ENCODE results near the gene SREBF1. TPM values are rescaled to one million over a fixed set of nuclear protein-coding genes. Genes with fewer than 3 reads are reported as not detected.

Gene SREBF1
- polyA plus RNA-seq, 1 experiment: 13.6 TPM

GRCh38 chr17:17874478-17874877 is 37.7 kb upstream of the SREBF1 start:
- ChIA-PET POLR2A (no interaction called here), CTCF (interaction anchor here (0.6 to 1.3 kb wide), 2 partner anchors 14 to 233 kb away, joined by 3 to 6 read pairs; no protein-coding TSS in a partner anchor)
- peak; percentile 44 for DNase-seq (ENCODE audit: low read depth, low spot score)
- TF ChIP-seq, protein P1, sequence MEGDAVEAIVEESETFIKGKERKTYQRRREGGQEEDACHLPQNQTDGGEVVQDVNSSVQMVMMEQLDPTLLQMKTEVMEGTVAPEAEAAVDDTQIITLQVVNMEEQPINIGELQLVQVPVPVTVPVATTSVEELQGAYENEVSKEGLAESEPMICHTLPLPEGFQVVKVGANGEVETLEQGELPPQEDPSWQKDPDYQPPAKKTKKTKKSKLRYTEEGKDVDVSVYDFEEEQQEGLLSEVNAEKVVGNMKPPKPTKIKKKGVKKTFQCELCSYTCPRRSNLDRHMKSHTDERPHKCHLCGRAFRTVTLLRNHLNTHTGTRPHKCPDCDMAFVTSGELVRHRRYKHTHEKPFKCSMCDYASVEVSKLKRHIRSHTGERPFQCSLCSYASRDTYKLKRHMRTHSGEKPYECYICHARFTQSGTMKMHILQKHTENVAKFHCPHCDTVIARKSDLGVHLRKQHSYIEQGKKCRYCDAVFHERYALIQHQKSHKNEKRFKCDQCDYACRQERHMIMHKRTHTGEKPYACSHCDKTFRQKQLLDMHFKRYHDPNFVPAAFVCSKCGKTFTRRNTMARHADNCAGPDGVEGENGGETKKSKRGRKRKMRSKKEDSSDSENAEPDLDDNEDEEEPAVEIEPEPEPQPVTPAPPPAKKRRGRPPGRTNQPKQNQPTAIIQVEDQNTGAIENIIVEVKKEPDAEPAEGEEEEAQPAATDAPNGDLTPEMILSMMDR (IDR thresholded peaks at IDR 0.05; ENCODE audit: low read depth, low read length): no peak
- Histone ChIP-seq H3K4me3 (ENCODE audit: low read depth, low read length) (no peak overlapping the region), H3K9me3 (ENCODE audit: control insufficient read depth, insufficient read depth, low read length) (0 out of 2 replicates have a peak, but pooled peaks cover 4% of the 10 kb centered on the region), H3K27me3 (ENCODE audit: control insufficient read depth, insufficient read depth, low read length) (no peaks in the 10 kb centered on the region), H3K27ac (ENCODE audit: low read depth, low read length) (no peak overlapping the region)

- ChIA-PET CTCF (no interaction called here), POLR2A (no interaction called here)
- H3K4me3 ChIP-seq (ENCODE audit: low read depth, low read length): no peak overlapping the region
- H3K27me3 ChIP-seq (ENCODE audit: control insufficient read depth, insufficient read depth, low read length): no peaks in the 10 kb centered on the region
- H3K9me3 ChIP-seq (ENCODE audit: control insufficient read depth, insufficient read depth, low read length): 0 out of 2 replicates have a peak, but pooled peaks cover 4% of the 10 kb centered on the region
- TF ChIP-seq, protein P1 (IDR thresholded peaks at IDR 0.05; ENCODE audit: low read depth, low read length): no peak
- no peak for DNase-seq (ENCODE audit: low read depth, low spot score)
- no peak overlapping the region for H3K27ac ChIP-seq (ENCODE audit: low read depth, low read length)
These were observed 36.7 kb upstream of the SREBF1 start for GRCh38 chr17:17873450-17873991.

GRCh38 chr17:17872547-17873345 is 36.0 kb upstream of the SREBF1 start:
- 0 out of 2 replicates have a peak, but pooled peaks cover 4% of the 10 kb centered on the region for H3K9me3 ChIP-seq (ENCODE audit: control insufficient read depth, insufficient read depth, low read length)
- DNase-seq (ENCODE audit: low read depth, low spot score): no peak
- TF ChIP-seq, protein P1 (IDR thresholded peaks at IDR 0.05; ENCODE audit: low read depth, low read length): no peak
- H3K27me3 ChIP-seq (ENCODE audit: control insufficient read depth, insufficient read depth, low read length): no peaks in the 10 kb centered on the region
- CTCF ChIA-PET: no interaction called here
- no peak overlapping the region for H3K27ac ChIP-seq (ENCODE audit: low read depth, low read length)
- no peak overlapping the region for H3K4me3 ChIP-seq (ENCODE audit: low read depth, low read length)
- POLR2A ChIA-PET: no interaction called here

DNA sequence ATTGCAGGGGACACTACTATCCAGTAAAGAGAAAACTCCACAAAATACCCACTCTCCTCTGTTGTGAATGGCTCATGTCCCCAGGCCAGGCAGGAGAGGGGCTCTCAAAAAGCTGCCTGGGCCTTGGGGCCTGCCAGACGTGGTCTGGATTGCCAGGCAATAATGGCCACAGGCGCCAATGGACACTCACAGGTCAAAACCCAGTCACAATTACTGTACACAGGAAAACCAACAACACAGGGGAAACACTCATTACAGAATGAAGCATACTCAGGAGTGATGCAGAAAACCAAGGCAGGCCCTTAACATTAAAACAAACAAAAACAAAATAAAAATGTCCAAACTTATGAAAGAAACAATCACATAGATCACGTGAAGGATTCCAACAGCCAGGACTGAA is 35.1 kb upstream of the SREBF1 start:
- CTCF ChIA-PET: no interaction called here
- POLR2A ChIA-PET: no interaction called here
- Histone ChIP-seq H3K27ac (ENCODE audit: low read depth, low read length) (no peak overlapping the region), H3K27me3 (ENCODE audit: control insufficient read depth, insufficient read depth, low read length) (no peaks in the 10 kb centered on the region), H3K4me3 (ENCODE audit: low read depth, low read length) (no peak overlapping the region), H3K9me3 (ENCODE audit: control insufficient read depth, insufficient read depth, low read length) (0 out of 2 replicates have a peak, but pooled peaks cover 4% of the 10 kb centered on the region)
- DNase-seq (ENCODE audit: low read depth, low spot score): no peak
- TF ChIP-seq, protein P1 (IDR thresholded peaks at IDR 0.05; ENCODE audit: low read depth, low read length): no peak

GRCh38 chr17:17870247-17870646 is 33.5 kb upstream of the SREBF1 start:
- TF ChIP-seq, protein P1 (IDR thresholded peaks at IDR 0.05; ENCODE audit: low read depth, low read length): no peak
- CTCF ChIA-PET: interaction anchor here (1.1 to 1.5 kb wide), 2 partner anchors 10 to 20 kb away, joined by 3 read pairs; no protein-coding TSS in a partner anchor
- H3K27me3 ChIP-seq (ENCODE audit: control insufficient read depth, insufficient read depth, low read length): no peaks in the 10 kb centered on the region
- H3K4me3 ChIP-seq (ENCODE audit: low read depth, low read length): no peak overlapping the region
- 0 out of 2 replicates have a peak, but pooled peaks cover 4% of the 10 kb centered on the region for H3K9me3 ChIP-seq (ENCODE audit: control insufficient read depth, insufficient read depth, low read length)
- POLR2A ChIA-PET: no interaction called here
- DNase-seq (ENCODE audit: low read depth, low spot score): no peak
- no peak overlapping the region for H3K27ac ChIP-seq (ENCODE audit: low read depth, low read length)

All from AG04450 (cell line).